H1 (cell line): ENCODE data around the gene RAI14. TPM values are rescaled to one million over a fixed set of nuclear protein-coding genes. Genes with fewer than 3 reads are reported as not detected.

Source experiments
- CHD7 ChIP-seq: fragments of 300-600 bp; sonication (generic); IDR thresholded peaks from 2 replicates; pipeline ENCODE4 v1.7.1; 2012; ENCODE audit warnings: low read length, moderate library complexity, mild to moderate bottlenecking, inconsistent platforms; ENCODE audit not compliant: insufficient replicate concordance
- GTF2F1 ChIP-seq: IDR thresholded peaks from 2 replicates; pipeline ENCODE4 v1.6.1; 2012; ENCODE audit warnings: low read depth, low read length, improper control_type of control experiment, borderline replicate concordance
- polyA plus RNA-seq, 7 experiments: library from polyadenylated mRNA; depleted of rRNA in 3 of 7; stranded (reverse) in 5 of 7; unstranded in 2 of 7; fragments of >200 nt in 5 of 7; fragments of 200-250 nt in 2 of 7; gene quantifications; 1 replicate in 5 of 7; 2 replicates in 1 of 7; 4 replicates in 1 of 7; pipeline versions ENCODE4 v1.2.1 to v1.2.3, GENCODE V29; 2011 to 2013; ENCODE audit warnings: missing spikeins in 2 of 7, mixed read lengths in 2 of 7
- total RNA-seq: library from RNA; stranded (reverse); fragmentation: NEBNext Ultra II Directional; extraction: Animal tissue kit (Norgen Biotek cat#: 25700); gene quantifications from 2 replicates; pipeline ENCODE4 v1.2.1, GENCODE V29; 2021

The RAI14 gene
- total and polyA plus RNA-seq, 2 of the 8 experiments (the other 6 are each of a cell fraction or from before 2014, with no cell fraction given): 48.4 to 210 TPM

- TF ChIP-seq CHD7: no peak
- TF ChIP-seq GTF2F1: no peak
- TF ChIP-seq, all 59 proteins: peak for 0
Observed at GRCh38 chr5:34831303-34831702, 175.2 kb downstream of the RAI14 start (continued).
